ENCODE measurements around the gene OSBPL3. TPM values are rescaled to one million over a fixed set of nuclear protein-coding genes. Genes with fewer than 3 reads are reported as not detected.

OSBPL3 gene
- polyA plus RNA-seq, 3 donors: 2.6 to 9.2 (median 3.7) TPM

DNA sequence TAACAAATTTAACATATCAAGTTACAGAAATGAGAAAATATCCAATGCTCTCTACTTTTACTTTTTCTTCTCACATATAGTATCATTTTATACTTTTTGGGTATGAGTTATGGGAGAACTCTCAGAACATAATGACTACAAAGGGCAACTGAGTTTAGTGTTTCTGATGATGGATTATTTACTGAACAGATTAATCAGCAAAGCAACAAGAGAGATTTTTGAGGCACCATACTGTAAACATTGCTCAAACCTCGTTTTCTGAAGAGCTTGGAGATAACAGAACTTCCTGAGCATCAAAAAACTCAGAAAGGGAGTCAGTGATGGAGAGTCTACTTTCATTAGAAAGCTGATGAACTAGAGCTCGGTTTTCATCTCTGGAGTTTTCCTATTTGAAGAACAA is 137.9 kb downstream of the OSBPL3 start:
- Mint-ChIP-seq H3K4me3 (no peak overlapping the region), H3K27me3 (ENCODE audit: low read depth in 3 of 3) (no peaks in the 10 kb centered on the region), H3K36me3 (peaks cover 6 to 7% of the 10 kb centered on the region in 2 donors), H3K27ac (peak overlapping the region in 1 of 7 donors; percentile 22), H3K9me3 (no peaks in the 10 kb centered on the region), H3K4me1 (peaks cover 4% of the 10 kb centered on the region)
- no peaks in the 10 kb centered on the region for H3K9me3 ChIP-seq (replicated peaks in 1 of 2; ENCODE audit: control insufficient read depth in 1 of 2, insufficient read depth in 1 of 2, low read length in 2 of 2)
- H2AFZ ChIP-seq (ENCODE audit: insufficient read depth, low read depth, low read length, poor library complexity, severe bottlenecking): no peak overlapping the region
- H3K4me2 ChIP-seq (replicated peaks; ENCODE audit: extremely low read depth, low read length, poor library complexity, severe bottlenecking): no peak overlapping the region
- no peaks in the 10 kb centered on the region for H3K27me3 ChIP-seq (ENCODE audit: control insufficient read depth in 2 of 2, insufficient read depth in 2 of 2, low read length in 2 of 2)
- no peak overlapping the region for H3K4me3 ChIP-seq (replicated peaks in 1 of 3; ENCODE audit: low read depth in 2 of 3, low read length in 3 of 3)
- no peak overlapping the region for H3K9ac ChIP-seq (ENCODE audit: insufficient read depth, low read length, poor library complexity, severe bottlenecking)
- no peak overlapping the region for H3K27ac ChIP-seq (ENCODE audit: low read depth in 1 of 2, low read length in 2 of 2)
- H3K4me1 ChIP-seq (ENCODE audit: control insufficient read depth in 1 of 2, insufficient read depth in 2 of 2, low read length in 2 of 2): no peaks in the 10 kb centered on the region
- H3K79me2 ChIP-seq (ENCODE audit: insufficient read depth, low read length): no peaks in the 10 kb centered on the region
- H4K20me1 ChIP-seq (ENCODE audit: insufficient read depth, low read length): no peaks in the 10 kb centered on the region
- TF ChIP-seq, protein P1, sequence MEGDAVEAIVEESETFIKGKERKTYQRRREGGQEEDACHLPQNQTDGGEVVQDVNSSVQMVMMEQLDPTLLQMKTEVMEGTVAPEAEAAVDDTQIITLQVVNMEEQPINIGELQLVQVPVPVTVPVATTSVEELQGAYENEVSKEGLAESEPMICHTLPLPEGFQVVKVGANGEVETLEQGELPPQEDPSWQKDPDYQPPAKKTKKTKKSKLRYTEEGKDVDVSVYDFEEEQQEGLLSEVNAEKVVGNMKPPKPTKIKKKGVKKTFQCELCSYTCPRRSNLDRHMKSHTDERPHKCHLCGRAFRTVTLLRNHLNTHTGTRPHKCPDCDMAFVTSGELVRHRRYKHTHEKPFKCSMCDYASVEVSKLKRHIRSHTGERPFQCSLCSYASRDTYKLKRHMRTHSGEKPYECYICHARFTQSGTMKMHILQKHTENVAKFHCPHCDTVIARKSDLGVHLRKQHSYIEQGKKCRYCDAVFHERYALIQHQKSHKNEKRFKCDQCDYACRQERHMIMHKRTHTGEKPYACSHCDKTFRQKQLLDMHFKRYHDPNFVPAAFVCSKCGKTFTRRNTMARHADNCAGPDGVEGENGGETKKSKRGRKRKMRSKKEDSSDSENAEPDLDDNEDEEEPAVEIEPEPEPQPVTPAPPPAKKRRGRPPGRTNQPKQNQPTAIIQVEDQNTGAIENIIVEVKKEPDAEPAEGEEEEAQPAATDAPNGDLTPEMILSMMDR (IDR thresholded peaks at IDR 0.05): no peak
- DNase-seq: no peak
- peaks cover 0 to 7% of the 10 kb centered on the region in 2 donors for H3K36me3 ChIP-seq (replicated peaks in 1 of 2; ENCODE audit: control insufficient read depth in 1 of 2, insufficient read depth in 2 of 2, low read length in 2 of 2)
- no CpG with 5 or more reads among the region's 2 CpGs for WGBS (ENCODE audit: insufficient coverage)
- intact Hi-C loops (cut with micrococcal nuclease): no loop called here

DNA sequence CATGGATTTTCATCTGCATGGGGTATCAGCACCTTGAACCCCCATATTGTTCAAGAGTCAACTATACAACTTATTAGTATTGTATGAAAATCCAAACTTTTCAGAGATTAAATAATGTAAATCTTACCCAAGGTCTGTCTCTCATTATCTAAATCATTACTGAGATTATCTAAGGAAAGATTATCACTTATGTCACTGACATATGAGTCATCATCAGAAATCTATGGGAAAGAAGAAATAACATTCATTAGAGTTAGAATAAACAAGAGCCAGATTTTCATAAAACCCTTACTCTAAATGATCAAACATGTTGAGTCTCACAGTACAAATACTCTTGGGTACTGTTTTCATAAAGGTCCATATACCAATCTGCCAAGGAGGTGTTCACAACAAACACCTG is 139.4 kb downstream of the OSBPL3 start:
- no peaks in the 10 kb centered on the region for H4K20me1 ChIP-seq (ENCODE audit: insufficient read depth, low read length)
- H3K4me2 ChIP-seq (replicated peaks; ENCODE audit: extremely low read depth, low read length, poor library complexity, severe bottlenecking): no peak overlapping the region
- no peaks in the 10 kb centered on the region for H3K9me3 ChIP-seq (replicated peaks in 1 of 2; ENCODE audit: control insufficient read depth in 1 of 2, insufficient read depth in 1 of 2, low read length in 2 of 2)
- H3K27me3 ChIP-seq (ENCODE audit: control insufficient read depth in 2 of 2, insufficient read depth in 2 of 2, low read length in 2 of 2): no peaks in the 10 kb centered on the region
- no peak overlapping the region for H3K27ac ChIP-seq (ENCODE audit: low read depth in 1 of 2, low read length in 2 of 2)
- no peaks in the 10 kb centered on the region for H3K9me3 Mint-ChIP-seq
- H3K27me3 Mint-ChIP-seq (ENCODE audit: low read depth in 3 of 3): no peaks in the 10 kb centered on the region
- no peak overlapping the region for H3K4me3 Mint-ChIP-seq
- H3K36me3 Mint-ChIP-seq: peaks cover 6 to 7% of the 10 kb centered on the region in 2 donors
- H3K27ac Mint-ChIP-seq: no peak overlapping the region
- H3K9ac ChIP-seq (ENCODE audit: insufficient read depth, low read length, poor library complexity, severe bottlenecking): no peak overlapping the region
- no peak overlapping the region for H3K4me3 ChIP-seq (replicated peaks in 1 of 3; ENCODE audit: low read depth in 2 of 3, low read length in 3 of 3)
- intact Hi-C loops (cut with micrococcal nuclease): no loop called here
- H3K79me2 ChIP-seq (ENCODE audit: insufficient read depth, low read length): no peaks in the 10 kb centered on the region
- TF ChIP-seq, protein P1 (IDR thresholded peaks at IDR 0.05): no peak
- H3K36me3 ChIP-seq (replicated peaks in 1 of 2; ENCODE audit: control insufficient read depth in 1 of 2, insufficient read depth in 2 of 2, low read length in 2 of 2): peaks cover 0 to 7% of the 10 kb centered on the region in 2 donors
- DNase-seq: no peak
- peaks cover 13% of the 10 kb centered on the region for H3K4me1 Mint-ChIP-seq
- H2AFZ ChIP-seq (ENCODE audit: insufficient read depth, low read depth, low read length, poor library complexity, severe bottlenecking): no peak overlapping the region
- H3K4me1 ChIP-seq (ENCODE audit: control insufficient read depth in 1 of 2, insufficient read depth in 2 of 2, low read length in 2 of 2): peaks cover 8 to 9% of the 10 kb centered on the region in 2 donors
